Activated CD8-positive, alpha-beta memory T cell treated with anti-CD3 and anti-CD28 coated beads for 48 hours (primary cell): Measurements from ENCODE around the gene ITGBL1.

ENCODE experiments used
- DNase-seq, 3 experiments: peaks; one replicate each; pipeline ENCODE4 v3.0.0-alpha.2; 2020; ENCODE audit warnings: low read depth in 2 of 3, low spot score in 2 of 3

Gene ITGBL1

GRCh38 chr13:101450749-101451130, 1.7 kb upstream of the ITGBL1 start:
- DNase-seq, result no peak

- no peak for DNase-seq
These were observed 834 bp upstream of the ITGBL1 start for GRCh38 chr13:101451641-101452040.

- no peak for DNase-seq
These were observed 1.3 kb downstream of the ITGBL1 start for GRCh38 chr13:101453784-101454201.

- DNase-seq, result no peak
These were observed 2.3 kb downstream of the ITGBL1 start for GRCh38 chr13:101454767-101455166.

DNA sequence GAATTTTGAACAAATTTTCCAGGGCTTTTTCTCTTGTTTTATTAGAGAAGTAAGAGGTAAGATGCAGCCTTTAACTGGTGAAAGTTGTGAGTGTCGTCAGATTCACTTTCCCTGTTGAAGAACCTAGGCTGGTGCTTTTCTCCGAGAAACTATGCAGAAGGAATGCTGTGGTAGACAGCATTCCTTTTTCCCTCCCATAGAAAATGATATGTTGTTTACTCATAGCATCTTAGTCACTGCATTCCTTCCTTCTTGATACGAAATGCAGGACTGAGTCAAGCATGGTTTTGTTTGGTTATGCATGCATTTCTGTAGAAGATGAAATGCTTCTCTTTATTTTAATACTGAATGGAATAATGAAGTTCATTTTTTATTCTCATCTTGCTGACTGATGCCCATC, 3.4 kb downstream of the ITGBL1 start:
- DNase-seq, result no peak

DNA sequence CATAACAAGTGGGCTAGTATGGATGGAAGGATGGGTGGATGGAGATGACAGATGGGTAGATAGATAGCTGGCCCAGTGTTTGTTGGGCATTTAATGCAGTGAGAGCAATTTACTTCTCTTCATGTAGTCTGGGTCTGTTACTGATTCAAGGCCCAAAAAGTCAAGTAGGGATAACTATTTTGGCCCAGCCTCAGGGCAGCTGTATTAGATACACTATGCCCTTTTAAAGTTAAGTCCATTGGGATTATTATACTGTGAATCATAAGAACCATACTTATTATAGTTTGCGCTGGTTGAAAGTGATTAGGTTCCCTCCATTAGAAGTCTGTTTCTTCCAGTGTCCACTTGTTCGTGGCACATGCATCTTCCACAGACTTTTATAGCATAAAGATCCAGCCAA, 4.7 kb downstream of the ITGBL1 start:
- no peak for DNase-seq

GRCh38 chr13:101465877-101466276, 13.4 kb downstream of the ITGBL1 start:
- DNase-seq, result no peak

GRCh38 chr13:101467415-101467814, 14.9 kb downstream of the ITGBL1 start:
- DNase-seq, result no peak

DNA sequence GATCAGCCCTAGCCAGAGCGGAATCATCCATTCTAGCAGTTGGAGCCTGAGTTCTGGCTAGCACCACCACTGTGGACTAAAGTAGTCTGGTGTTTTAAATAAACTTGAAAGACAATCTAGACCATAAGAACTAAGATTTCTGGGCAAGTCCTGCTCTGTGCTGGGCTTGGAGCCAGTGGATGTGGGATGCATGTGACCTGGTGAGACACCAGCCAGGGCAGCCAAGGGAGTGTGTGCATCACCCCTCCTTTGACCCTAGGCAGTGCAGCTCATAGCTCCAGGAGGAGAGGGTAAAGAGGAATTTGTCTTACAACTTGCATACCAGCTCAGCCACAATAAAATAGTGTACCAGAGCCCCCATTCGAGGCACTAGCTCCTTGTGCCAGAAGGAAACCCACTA, 21.0 kb downstream of the ITGBL1 start:
- no peak for DNase-seq

GRCh38 chr13:101474419-101474957, 22.0 kb downstream of the ITGBL1 start:
- no peak for DNase-seq

DNA sequence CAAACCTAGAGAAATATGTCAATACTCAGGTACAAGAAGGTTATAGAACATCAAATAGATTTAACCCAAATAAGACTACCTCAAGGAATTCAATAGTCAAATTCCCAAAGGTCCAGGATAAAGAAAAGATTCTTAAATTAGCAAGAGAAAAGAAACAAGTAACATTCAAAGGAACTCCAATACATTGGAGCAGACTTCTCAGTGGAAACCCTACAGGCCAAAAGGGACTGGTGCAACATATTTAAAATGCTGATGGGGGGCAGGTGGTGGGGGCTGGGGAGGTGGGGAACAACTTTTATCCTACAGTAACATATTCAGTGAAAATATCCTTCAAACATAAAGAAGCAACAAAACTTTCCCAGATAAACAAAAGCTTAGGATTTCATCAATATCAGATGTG, 23.1 kb downstream of the ITGBL1 start:
- no peak for DNase-seq

GRCh38 chr13:101481421-101481820, 28.9 kb downstream of the ITGBL1 start:
- no peak for DNase-seq

- no peak for DNase-seq
These were observed 34.4 kb downstream of the ITGBL1 start for GRCh38 chr13:101486708-101487437.

DNA sequence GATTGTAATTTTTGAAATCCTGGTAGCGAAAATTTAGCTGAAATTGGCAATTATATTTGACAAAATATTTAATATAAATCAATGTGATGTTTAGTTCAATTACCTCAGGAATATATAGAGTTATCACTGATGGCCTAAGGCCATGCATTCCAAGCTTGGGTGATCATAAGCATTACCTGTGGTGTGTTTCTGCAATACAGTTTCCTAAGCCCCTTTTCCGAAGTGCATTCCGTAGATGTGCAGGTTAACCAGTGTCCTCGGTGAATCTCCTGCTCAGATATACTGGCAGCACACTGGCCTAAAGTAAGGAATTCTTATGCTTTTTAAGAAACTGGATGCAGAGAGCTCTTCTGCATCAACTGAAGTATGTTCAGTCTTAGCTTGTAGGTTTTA, 35.0 kb downstream of the ITGBL1 start:
- no peak for DNase-seq

GRCh38 chr13:101488734-101489133, 36.3 kb downstream of the ITGBL1 start:
- no peak for DNase-seq

GRCh38 chr13:101489643-101490405, 37.3 kb downstream of the ITGBL1 start:
- DNase-seq, result no peak

- no peak for DNase-seq
These were observed 38.0 kb downstream of the ITGBL1 start for GRCh38 chr13:101490406-101491015.

DNA sequence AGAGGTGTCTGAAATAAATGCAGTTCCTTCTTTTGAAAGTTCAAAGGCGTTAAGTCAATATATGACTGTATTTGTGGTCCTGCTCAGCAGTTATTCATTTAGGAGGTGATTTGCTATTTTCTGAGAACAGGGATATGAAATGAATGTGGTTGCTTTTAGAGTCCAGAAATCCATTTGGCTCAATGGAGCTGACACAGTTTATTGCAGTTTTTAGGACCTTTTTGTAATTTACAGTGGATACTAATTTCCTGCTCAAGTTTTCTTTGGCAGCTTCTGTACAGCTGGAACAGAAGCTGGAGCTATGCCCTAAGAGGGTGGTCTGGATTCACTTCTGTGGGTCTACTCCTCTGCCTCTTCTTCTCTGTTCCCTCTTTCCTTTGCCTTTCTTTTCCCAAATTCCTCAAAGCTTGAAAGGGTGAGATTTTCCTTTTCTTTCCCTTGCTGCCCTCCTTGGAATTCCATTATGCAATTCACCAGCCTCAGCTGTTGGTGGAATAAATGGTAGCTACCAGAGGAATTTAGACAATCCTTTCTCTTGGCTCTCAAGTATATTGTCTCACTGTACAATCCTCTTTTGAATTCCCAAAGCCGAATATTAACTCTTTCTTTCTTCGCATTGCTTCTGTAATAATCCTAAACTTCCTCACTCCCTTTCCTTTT, 39.9 kb downstream of the ITGBL1 start:
- DNase-seq, result no peak

DNA sequence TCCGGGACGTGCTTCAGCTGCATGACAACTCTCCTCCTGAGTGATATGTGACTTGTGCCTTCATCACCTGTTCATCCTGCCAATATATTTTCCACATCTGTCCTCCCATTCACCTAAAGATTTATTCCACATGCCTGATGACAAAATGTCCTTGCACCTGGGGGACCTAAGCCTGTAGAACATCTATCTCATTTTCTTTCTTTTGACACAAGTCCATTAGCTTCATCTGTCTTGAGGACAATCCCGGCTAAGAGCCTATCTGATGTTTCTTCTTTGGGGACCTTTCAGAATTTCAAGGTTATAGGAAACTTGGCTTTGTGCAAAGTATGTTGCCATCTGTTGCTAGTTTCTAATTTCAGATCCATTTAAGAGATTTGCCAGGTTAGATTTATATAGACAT, 41.1 kb downstream of the ITGBL1 start:
- DNase-seq, result no peak

DNA sequence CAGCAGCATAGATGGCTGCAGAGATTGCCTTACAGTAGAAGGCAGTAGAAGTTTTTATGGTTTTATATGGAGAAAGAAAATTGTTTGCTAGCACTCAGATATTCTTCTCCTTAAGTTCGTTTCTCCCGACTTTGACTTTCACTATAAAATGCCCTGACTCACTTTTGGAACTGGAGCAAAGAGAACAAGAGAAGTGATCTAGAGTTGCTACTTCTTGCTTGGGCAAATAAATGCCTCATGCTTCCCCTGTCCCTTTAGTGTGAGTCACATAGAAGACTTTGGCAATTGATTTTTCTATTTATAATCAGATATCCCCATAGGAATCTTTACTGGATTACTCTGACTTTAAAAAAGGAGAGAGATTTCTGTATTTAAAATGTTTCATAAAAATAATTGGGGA, 46.9 kb downstream of the ITGBL1 start:
- DNase-seq, result no peak

DNA sequence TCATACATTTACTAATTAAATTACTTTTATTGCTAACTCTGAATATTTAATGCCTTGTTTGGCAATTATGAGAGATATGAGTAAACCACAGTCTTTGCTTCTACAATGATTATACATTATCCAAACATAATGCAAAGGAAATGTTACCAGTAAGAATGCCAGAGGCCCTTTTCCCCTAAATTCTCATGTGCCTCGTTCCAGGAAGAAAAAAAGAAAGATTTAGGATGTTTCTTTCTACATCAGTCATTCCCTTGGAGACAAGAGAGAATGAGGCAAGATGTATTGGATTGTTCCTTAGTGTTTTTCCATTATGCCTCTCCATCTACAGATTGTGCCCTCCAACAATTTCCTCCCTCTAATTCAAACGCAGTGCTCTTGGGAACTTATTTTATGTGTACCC, 50.1 kb downstream of the ITGBL1 start:
- no peak for DNase-seq

DNA sequence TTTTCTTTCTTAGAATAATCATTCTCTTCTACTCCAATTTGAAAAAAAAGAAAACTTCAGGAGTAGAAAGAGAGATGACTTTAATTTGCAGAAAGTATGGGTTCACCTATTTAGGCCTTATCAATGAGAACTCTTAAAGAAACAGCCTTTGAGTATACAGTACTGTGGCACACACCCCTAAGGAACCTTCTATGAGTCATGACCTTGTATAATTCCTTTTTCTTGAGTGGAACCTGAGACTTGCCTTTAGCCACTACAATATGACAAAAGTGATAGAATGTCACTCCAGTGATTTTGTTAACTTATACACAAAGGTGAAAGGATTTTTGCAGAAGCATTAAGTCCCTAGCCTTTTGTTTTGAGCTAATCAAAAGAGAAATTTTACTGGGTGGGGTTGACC, 58.7 kb downstream of the ITGBL1 start:
- DNase-seq, result no peak
